CD4-positive, alpha-beta memory T cell (primary cell): Measurements from ENCODE around the gene ZDBF2. TPM values are rescaled to one million over a fixed set of nuclear protein-coding genes. Genes with fewer than 3 reads are reported as not detected.
"Not testable (repeated sequence)": the region's sequence is repeated elsewhere in the genome, so short reads cannot be mapped to it uniquely, and the experiment has no call there.

Experiments
- CTCF ChIA-PET: fragments of 350-600 bp; sonication (Branson Sonifier 250); formaldehyde crosslinking; loops from one replicate; lab custom pipeline; 2021; ENCODE audit warnings: inconsistent platforms; ENCODE audit not compliant: partially characterized antibody; lab: Charles Lee
- POLR2A ChIA-PET: fragments of 350-600 bp; sonication (Branson Sonifier 250); formaldehyde crosslinking; loops from one replicate; lab custom pipeline; 2021; ENCODE audit not compliant: partially characterized antibody; lab: Charles Lee
- DNase-seq, 5 donors: peaks; one replicate each; pipeline versions ENCODE4 v3.0.0 to v3.0.0-alpha.2; 2020 to 2022; ENCODE audit warnings: mixed read lengths in 1 of 5
- H3K27ac ChIP-seq: one replicate; pipeline ENCODE4 v1.7.0; 2013; ENCODE audit warnings: low read depth, low read length
- H3K27me3 ChIP-seq: 2 replicates; pipeline ENCODE4 v1.7.0; 2013; ENCODE audit warnings: mild to moderate bottlenecking, low read length, moderate library complexity; ENCODE audit not compliant: insufficient read depth
- H3K36me3 ChIP-seq: 2 replicates; pipeline ENCODE4 v1.7.0; 2013; ENCODE audit warnings: mild to moderate bottlenecking, low read length, moderate library complexity; ENCODE audit not compliant: insufficient read depth
- H3K4me1 ChIP-seq: 2 replicates; pipeline ENCODE4 v1.7.0; 2013; ENCODE audit warnings: mild to moderate bottlenecking, low read length, moderate library complexity; ENCODE audit not compliant: insufficient read depth
- H3K4me3 ChIP-seq, 2 donors: one replicate each; pipeline ENCODE4 v1.7.0; 2013; ENCODE audit warnings: low read length in 2 of 2, mild to moderate bottlenecking in 1 of 2
- H3K9me3 ChIP-seq, 2 donors: one replicate each; pipeline ENCODE4 v1.7.0; 2013; ENCODE audit warnings: low read length in 2 of 2, control low read depth in 1 of 2; ENCODE audit not compliant: control insufficient read depth in 1 of 2
- H3K27ac Mint-ChIP-seq, 7 donors: one replicate each; pipeline ENCODE4 v1.8.0; 2020 to 2021; ENCODE audit warnings: mixed read lengths in 7 of 7, mild to moderate bottlenecking in 6 of 7, inconsistent platforms in 3 of 7, moderate library complexity in 3 of 7
- H3K27me3 Mint-ChIP-seq, 2 donors: one replicate each; pipeline ENCODE4 v1.8.0; 2020 to 2021; ENCODE audit warnings: mixed read lengths in 2 of 2
- H3K36me3 Mint-ChIP-seq, 2 donors: one replicate each; pipeline ENCODE4 v1.8.0; 2020 to 2021; ENCODE audit warnings: mixed read lengths in 2 of 2, inconsistent platforms in 1 of 2, mild to moderate bottlenecking in 1 of 2
- H3K4me1 Mint-ChIP-seq, 4 donors: one replicate each; pipeline ENCODE4 v1.8.0; 2020 to 2021; ENCODE audit warnings: mixed read lengths in 4 of 4, mild to moderate bottlenecking in 1 of 4
- H3K4me3 Mint-ChIP-seq, 8 donors: one replicate each; pipeline ENCODE4 v1.8.0; 2020 to 2021; ENCODE audit warnings: mixed read lengths in 8 of 8, mild to moderate bottlenecking in 7 of 8, moderate library complexity in 6 of 8, inconsistent platforms in 3 of 8
- H3K9me3 Mint-ChIP-seq, 8 donors: one replicate each; pipeline ENCODE4 v1.8.0; 2020 to 2021; ENCODE audit warnings: mixed read lengths in 8 of 8, mild to moderate bottlenecking in 5 of 8, inconsistent platforms in 3 of 8, moderate library complexity in 1 of 8
- intact Hi-C: fragments of 100-400 bp; cut with micrococcal nuclease; formaldehyde crosslinking; loops from one replicate; pipeline ENCODE4 v1.15.1; 2023
- polyA plus RNA-seq, 2 donors: library from polyadenylated mRNA; unstranded; fragments of 300-500 nt; fragmentation: Illumina TruSeq; gene quantifications; one replicate each; pipeline ENCODE4 v1.2.3, GENCODE V29; 2021
- total RNA-seq, 2 experiments: library from RNA; stranded (reverse); gene quantifications; one replicate each; pipeline ENCODE4 v1.2.3, GENCODE V29; 2021

The ZDBF2 gene
- total and polyA plus RNA-seq, 4 experiments from 2014 or later = 3.3 to 21.4 (median 11.5) TPM

- intact Hi-C loops = loop anchor here (5.0 kb wide), 1 partner anchor 304 kb away; no protein-coding TSS in a partner anchor
- POLR2A ChIA-PET = no interaction called here
- Mint-ChIP-seq H3K27ac (no peak overlapping the region), H3K4me1 (peaks cover 5 to 10% (median 8%) of the 10 kb centered on the region in 4 donors), H3K27me3 (peaks cover 40 to 46% of the 10 kb centered on the region in 2 donors), H3K9me3 (peaks cover 0 to 15% (median 8%) of the 10 kb centered on the region in 8 donors), H3K4me3 (no peak overlapping the region), H3K36me3 (no peaks in the 10 kb centered on the region)
- no peak for DNase-seq
- H3K9me3 ChIP-seq = no peaks in the 10 kb centered on the region
- no peak overlapping the region for H3K27ac ChIP-seq
- H3K4me1 ChIP-seq = peaks cover 5% of the 10 kb centered on the region
- CTCF ChIA-PET = no interaction called here
- H3K27me3 ChIP-seq = peaks cover 15% of the 10 kb centered on the region
- no peak overlapping the region for H3K4me3 ChIP-seq
- H3K36me3 ChIP-seq = no peaks in the 10 kb centered on the region
Observed at GRCh38 chr2:206253125-206253776, 21.2 kb upstream of the ZDBF2 start.

GRCh38 chr2:206253777-206254166 is 20.7 kb upstream of the ZDBF2 start:
- Histone ChIP-seq H3K36me3 (no peaks in the 10 kb centered on the region), H3K4me1 (peaks cover 5% of the 10 kb centered on the region), H3K4me3 (no peak overlapping the region), H3K27ac (no peak overlapping the region), H3K27me3 (peaks cover 15% of the 10 kb centered on the region), H3K9me3 (no peaks in the 10 kb centered on the region)
- Mint-ChIP-seq H3K27me3 (peaks cover 37 to 46% of the 10 kb centered on the region in 2 donors), H3K4me3 (no peak overlapping the region), H3K27ac (no peak overlapping the region), H3K9me3 (peaks cover 0 to 15% (median 8%) of the 10 kb centered on the region in 8 donors), H3K36me3 (no peaks in the 10 kb centered on the region), H3K4me1 (peaks cover 5 to 10% (median 8%) of the 10 kb centered on the region in 4 donors)
- ChIA-PET POLR2A (no interaction called here), CTCF (no interaction called here)
- intact Hi-C loops = loop anchor here (5.0 kb wide), 1 partner anchor 304 kb away; no protein-coding TSS in a partner anchor
- no peak for DNase-seq

DNA sequence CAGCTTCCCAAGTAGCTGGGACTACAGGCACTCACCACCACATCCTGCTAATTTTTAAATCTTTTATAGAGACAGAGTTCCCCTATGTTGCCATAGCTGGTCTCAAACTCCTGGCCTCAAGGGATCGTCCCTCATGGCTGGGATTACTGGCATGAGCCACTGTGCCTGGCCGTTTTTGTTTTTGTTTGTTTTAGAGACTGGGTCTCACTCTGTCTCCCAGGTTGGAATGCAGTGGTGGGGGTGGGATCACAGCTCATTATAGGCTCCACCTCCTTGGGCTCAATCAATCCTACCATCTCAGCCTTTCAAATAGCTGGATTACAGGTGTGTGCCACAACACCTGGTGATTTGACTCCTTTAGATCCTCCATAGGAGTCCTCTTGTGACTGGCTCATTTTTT is 19.5 kb upstream of the ZDBF2 start:
- Mint-ChIP-seq H3K9me3 (peaks cover 0 to 15% (median 8%) of the 10 kb centered on the region in 8 donors), H3K27ac (peak overlapping the region in 1 of 7 donors; percentile 73), H3K4me3 (no peak overlapping the region), H3K36me3 (no peaks in the 10 kb centered on the region), H3K27me3 (peaks cover 43 to 46% of the 10 kb centered on the region in 2 donors), H3K4me1 (peaks cover 6 to 11% (median 8%) of the 10 kb centered on the region in 4 donors)
- Histone ChIP-seq H3K36me3 (no peaks in the 10 kb centered on the region), H3K4me1 (peaks cover 3% of the 10 kb centered on the region), H3K27me3 (peaks cover 15% of the 10 kb centered on the region), H3K9me3 (no peaks in the 10 kb centered on the region), H3K27ac (no peak overlapping the region), H3K4me3 (no peak overlapping the region)
- intact Hi-C loops = no loop called here
- no peak for DNase-seq
- CTCF ChIA-PET = interaction anchor here (0.7 kb wide), 1 partner anchor 93 kb away, joined by 3 read pairs; no protein-coding TSS in a partner anchor
- POLR2A ChIA-PET = no interaction called here

GRCh38 chr2:206256706-206257205 is 17.7 kb upstream of the ZDBF2 start:
- H3K27me3 ChIP-seq = peaks cover 14% of the 10 kb centered on the region

GRCh38 chr2:206257350-206257749 is 17.1 kb upstream of the ZDBF2 start:
- Mint-ChIP-seq H3K27me3 (peaks cover 51 to 56% of the 10 kb centered on the region in 2 donors), H3K4me1 (peaks cover 0 to 6% (median 2%) of the 10 kb centered on the region in 4 donors), H3K9me3 (peaks cover 0 to 16% (median 7%) of the 10 kb centered on the region in 8 donors), H3K36me3 (no peaks in the 10 kb centered on the region), H3K27ac (no peak overlapping the region), H3K4me3 (peak overlapping the region in 1 of 8 donors; percentile 47)
- Histone ChIP-seq H3K4me3 (no peak overlapping the region), H3K9me3 (no peaks in the 10 kb centered on the region), H3K27me3 (peaks cover 12% of the 10 kb centered on the region), H3K27ac (no peak overlapping the region), H3K4me1 (no peaks in the 10 kb centered on the region), H3K36me3 (no peaks in the 10 kb centered on the region)
- intact Hi-C loops = no loop called here
- no peak for DNase-seq
- ChIA-PET POLR2A (no interaction called here), CTCF (no interaction called here)

More at GRCh38 chr2:206256706-206257205, 17.7 kb upstream of the ZDBF2 start:
- H3K4me3 ChIP-seq = no peak overlapping the region
- no peaks in the 10 kb centered on the region for H3K9me3 ChIP-seq
- H3K9me3 Mint-ChIP-seq = peaks cover 0 to 17% (median 8%) of the 10 kb centered on the region in 8 donors
- no peak for DNase-seq
- H3K4me1 Mint-ChIP-seq = peaks cover 0 to 6% (median 3%) of the 10 kb centered on the region in 4 donors
- intact Hi-C loops = no loop called here
- ChIA-PET POLR2A (no interaction called here), CTCF (no interaction called here)
- no peaks in the 10 kb centered on the region for H3K36me3 Mint-ChIP-seq
- no peak overlapping the region for H3K27ac Mint-ChIP-seq
- H3K27me3 Mint-ChIP-seq = peaks cover 51 to 56% of the 10 kb centered on the region in 2 donors
- H3K4me3 Mint-ChIP-seq = no peak overlapping the region
- no peak overlapping the region for H3K27ac ChIP-seq
- no peaks in the 10 kb centered on the region for H3K4me1 ChIP-seq
- H3K36me3 ChIP-seq = no peaks in the 10 kb centered on the region

GRCh38 chr2:206257861-206258260 is 16.6 kb upstream of the ZDBF2 start:
- CTCF ChIA-PET = interaction anchor here (0.6 kb wide), 1 partner anchor 1283 kb away, joined by 3 read pairs; no protein-coding TSS in a partner anchor
- intact Hi-C loops = no loop called here
- Histone ChIP-seq H3K4me1 (no peaks in the 10 kb centered on the region), H3K4me3 (no peak overlapping the region), H3K9me3 (no peaks in the 10 kb centered on the region), H3K36me3 (no peaks in the 10 kb centered on the region), H3K27me3 (peaks cover 12% of the 10 kb centered on the region), H3K27ac (no peak overlapping the region)
- Mint-ChIP-seq H3K27ac (no peak overlapping the region), H3K27me3 (peaks cover 51 to 56% of the 10 kb centered on the region in 2 donors), H3K9me3 (peaks cover 0 to 18% (median 7%) of the 10 kb centered on the region in 8 donors), H3K36me3 (peaks cover 0 to 1% of the 10 kb centered on the region in 2 donors), H3K4me1 (peaks cover 0 to 6% (median 2%) of the 10 kb centered on the region in 4 donors), H3K4me3 (no peak overlapping the region)
- DNase-seq = no peak
- POLR2A ChIA-PET = no interaction called here

GRCh38 chr2:206258615-206259014 is 15.8 kb upstream of the ZDBF2 start:
- H3K4me1 Mint-ChIP-seq, POLR2A ChIA-PET, H3K36me3 ChIP-seq, H3K27ac ChIP-seq, CTCF ChIA-PET, intact Hi-C loops, H3K4me3 Mint-ChIP-seq, H3K4me1 ChIP-seq, H3K4me3 ChIP-seq, H3K36me3 Mint-ChIP-seq, DNase-seq, H3K9me3 ChIP-seq, H3K27ac Mint-ChIP-seq: not testable (repeated sequence)
- H3K27me3 ChIP-seq = peaks cover 19% of the 10 kb centered on the region
- Mint-ChIP-seq H3K27me3 (peaks cover 53 to 58% of the 10 kb centered on the region in 2 donors), H3K9me3 (peaks cover 0 to 16% (median 8%) of the 10 kb centered on the region in 8 donors)
